GM12892 (cell line): ENCODE data around the gene GPR176.

ENCODE experiments used
- DNase-seq: peaks from one replicate; pipeline ENCODE4 v3.0.0; 2011; ENCODE audit not compliant: insufficient read length
- FAIRE-seq: peaks from 2 replicates; lab custom pipeline; 2011; peaks lifted over from hg19 to GRCh38; lab: Jason Lieb, UNC
- POLR2A ChIP-seq: IDR thresholded peaks from 2 replicates; pipeline ENCODE4 v1.6.1; 2011; ENCODE audit warnings: low read depth, low read length, control low read depth
- POLR2AphosphoS5 ChIP-seq: IDR thresholded peaks from 2 replicates; pipeline ENCODE4 v1.6.1; 2011; ENCODE audit warnings: low read depth, low read length, control low read depth
- TAF1 ChIP-seq: IDR thresholded peaks from 2 replicates; pipeline ENCODE4 v1.6.1; 2011; ENCODE audit warnings: low read depth, mild to moderate bottlenecking, control low read depth, low read length, borderline replicate concordance

The GPR176 gene

DNA sequence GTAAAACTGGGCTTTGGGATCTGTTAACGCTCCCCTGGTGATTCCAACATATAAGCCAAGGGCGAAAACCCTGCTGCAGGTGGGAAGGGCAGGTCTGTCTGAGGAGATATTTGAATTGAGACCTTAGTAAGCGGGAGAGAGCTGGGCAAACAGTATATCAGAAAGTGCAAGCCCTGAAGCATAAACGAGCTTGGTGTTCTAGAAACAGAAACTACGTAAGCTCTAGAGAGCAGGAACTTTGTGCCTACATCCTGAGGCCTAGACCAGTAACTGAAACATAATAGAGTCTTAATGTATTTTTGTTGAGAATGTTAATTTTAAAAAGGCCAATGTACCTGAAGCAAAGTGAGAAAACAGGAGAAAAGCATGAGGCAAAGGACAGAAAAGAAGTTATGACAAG is 74.5 kb downstream of the GPR176 start:
- TF ChIP-seq TAF1 = no peak
- TF ChIP-seq POLR2A = no peak
- TF ChIP-seq POLR2AphosphoS5 = no peak
- no peak for FAIRE-seq
- no peak for DNase-seq

DNA sequence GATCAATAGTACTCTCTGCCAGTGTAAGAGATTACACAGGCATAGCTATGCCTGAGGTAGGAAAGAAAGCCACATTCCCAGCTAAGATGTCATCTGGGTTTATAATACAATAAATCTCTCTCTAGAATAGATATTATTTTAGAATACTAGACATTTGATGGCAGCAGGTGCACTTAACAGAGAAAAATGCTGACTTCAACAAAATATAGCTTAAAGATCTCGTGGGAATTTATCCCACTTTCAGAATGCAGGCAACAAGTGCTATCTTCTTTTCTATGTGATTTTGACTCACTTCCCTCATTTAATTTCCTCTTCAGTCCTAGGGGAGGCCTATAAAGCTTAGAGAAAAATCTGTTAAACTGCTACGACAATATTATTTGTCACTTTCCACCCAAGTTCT is 76.5 kb downstream of the GPR176 start:
- no peak for FAIRE-seq
- DNase-seq = no peak
- TF ChIP-seq POLR2A (no peak), POLR2AphosphoS5 (no peak), TAF1 (no peak)

DNA sequence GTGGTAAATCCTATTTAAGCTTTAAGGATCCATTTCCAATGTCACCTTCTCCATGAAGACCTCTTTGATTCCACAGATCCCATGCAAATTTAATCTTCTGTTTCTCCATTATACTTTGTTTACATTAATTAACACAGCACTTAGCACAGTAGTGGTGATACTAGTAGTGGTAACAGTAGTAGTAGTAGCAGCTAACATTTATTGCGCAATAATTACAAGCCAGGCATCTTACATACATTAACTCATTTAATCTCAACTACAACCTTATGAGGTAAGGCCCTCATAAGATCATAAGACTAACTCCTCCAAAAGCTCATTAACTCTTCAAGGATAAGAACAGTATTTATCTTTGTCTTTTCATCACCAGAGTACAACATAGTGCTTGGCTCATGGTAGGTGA is 82.6 kb downstream of the GPR176 start:
- no peak for DNase-seq
- FAIRE-seq = no peak
- no peak for TF ChIP-seq TAF1
- TF ChIP-seq POLR2A = no peak
- no peak for TF ChIP-seq POLR2AphosphoS5

DNA sequence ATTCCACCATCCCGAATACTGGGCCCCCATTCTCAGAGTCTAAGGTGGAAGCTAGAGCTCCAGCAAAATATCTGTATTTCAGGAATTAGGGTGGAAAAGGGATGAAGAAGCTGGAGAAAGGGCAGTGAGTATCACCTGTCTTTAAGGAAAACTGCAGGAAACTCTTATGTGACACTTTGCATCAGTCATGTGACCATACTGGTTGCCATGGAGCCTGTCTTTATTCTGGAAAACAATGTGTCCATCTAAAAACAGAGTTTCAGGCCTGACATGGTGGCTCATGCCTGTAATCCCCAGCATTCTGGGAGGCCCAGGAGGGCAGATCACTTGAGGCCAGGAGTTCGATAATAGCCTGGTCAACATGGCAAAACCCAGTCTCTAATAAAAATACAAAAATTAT is 84.5 kb downstream of the GPR176 start:
- DNase-seq = no peak
- TF ChIP-seq TAF1 (no peak), POLR2A (no peak), POLR2AphosphoS5 (no peak)
- peak; percentile 42 for FAIRE-seq

DNA sequence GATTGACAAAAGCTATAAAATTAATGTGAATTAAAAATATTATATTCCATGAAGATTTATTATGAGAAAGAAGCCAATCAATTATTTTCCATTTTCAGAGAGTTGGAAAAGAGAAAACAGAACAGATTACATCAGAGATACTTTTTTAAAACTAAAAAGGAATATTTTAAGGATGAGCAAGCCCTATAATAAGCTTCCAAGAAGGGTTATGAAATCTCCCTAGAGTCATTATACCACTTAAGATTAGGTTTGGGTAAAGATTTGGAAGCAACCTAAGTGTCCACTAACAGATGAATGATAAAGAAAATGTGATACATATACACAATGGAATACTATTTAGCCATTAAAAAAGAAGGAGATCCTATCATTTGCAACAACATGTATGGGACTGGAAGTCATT is 85.8 kb downstream of the GPR176 start:
- FAIRE-seq = no peak

DNA sequence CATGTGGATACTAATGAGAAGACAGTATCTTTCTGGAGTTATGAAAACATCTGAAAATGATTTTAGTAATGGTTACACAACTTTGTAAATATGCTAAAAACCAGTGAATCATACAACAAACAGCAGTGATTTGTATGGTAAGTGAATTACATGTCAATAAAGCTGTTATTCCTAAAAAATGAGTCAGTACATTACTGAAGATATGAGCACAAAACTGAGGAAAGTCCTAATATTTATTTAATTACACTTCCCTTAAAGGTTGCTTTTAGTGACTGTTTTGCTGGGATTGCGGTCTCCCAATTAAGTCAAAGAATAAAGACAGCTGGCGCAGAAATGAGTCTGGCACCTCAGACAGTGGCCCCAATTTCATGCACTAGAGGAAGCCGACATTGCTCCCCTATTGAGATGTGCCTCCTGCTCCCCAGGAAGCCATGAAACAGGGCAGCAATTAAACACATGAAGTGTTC is 86.5 kb downstream of the GPR176 start:
- FAIRE-seq (no peak), DNase-seq (no peak)
- TF ChIP-seq POLR2AphosphoS5 (no peak), POLR2A (no peak), TAF1 (no peak)

More for the DNA sequence above, 85.8 kb downstream of the GPR176 start:
- no peak for DNase-seq
- TF ChIP-seq POLR2A (no peak), TAF1 (no peak), POLR2AphosphoS5 (no peak)

DNA sequence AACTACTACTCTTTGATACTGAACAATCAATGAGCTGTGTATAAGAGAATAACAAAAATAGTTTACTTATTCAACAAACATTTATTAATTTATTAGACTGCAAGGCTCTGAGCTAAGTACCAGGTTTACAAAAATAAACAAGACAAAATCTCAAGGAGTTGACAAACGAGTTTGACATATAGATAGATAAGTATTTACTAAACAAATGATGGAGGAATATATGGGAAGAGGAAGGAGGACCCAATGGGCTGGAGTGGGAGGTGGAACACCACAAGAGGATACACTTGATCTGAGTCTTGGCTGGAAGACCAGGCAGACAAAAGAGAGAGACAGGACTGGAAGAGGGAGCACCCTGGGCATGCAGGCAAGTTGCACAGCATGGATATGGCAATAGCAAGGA is 89.9 kb downstream of the GPR176 start:
- no peak for DNase-seq
- TF ChIP-seq POLR2A = no peak
- TF ChIP-seq POLR2AphosphoS5 = no peak
- TF ChIP-seq TAF1 = no peak
- FAIRE-seq = no peak

DNA sequence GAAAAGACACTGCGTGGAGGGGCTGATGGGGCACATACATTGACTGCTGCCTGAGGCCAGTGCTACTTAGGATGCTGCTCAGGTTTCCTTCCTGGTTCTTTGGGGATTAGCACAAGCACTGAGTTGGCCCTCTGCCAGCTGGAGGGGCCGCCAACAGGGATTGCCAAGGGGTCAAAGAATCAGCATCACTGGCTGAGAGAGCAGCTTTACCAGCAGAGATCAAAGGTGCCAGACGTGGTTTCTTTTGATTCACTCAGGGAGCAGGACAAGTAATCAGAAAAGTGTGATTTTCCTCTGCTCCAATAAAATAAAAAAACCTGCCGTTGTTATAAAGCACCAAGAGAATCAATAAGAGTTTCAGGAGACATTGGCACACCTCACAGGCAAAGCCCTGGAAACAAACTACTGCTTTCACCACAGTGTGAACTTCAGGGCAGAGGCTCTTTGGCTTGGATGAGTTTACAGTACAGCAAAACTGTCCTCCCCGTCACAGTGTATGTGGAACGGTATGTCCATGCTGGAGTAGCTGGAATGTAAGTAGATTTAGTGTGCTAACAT is 91.6 kb downstream of the GPR176 start:
- DNase-seq = no peak
- TF ChIP-seq POLR2AphosphoS5 (no peak), POLR2A (no peak), TAF1 (no peak)
- FAIRE-seq = no peak

DNA sequence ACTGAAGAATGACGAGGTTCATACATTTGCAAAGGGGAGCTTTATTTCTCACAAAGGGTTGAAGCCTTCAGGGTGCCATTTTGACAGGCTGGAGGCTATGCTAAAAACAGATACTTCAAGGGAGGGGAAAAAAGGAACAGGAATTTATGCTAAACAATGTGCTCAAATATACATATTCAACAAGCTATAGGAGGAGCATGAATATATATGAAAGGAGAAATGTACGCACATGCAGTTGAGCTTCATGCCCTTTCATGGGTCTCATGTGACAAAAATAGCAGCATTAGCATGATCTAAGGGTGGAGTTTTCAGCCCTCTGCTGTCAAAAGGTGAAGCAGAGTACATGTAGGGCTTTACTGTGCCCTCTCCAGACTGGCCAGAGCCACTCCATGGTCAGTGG is 93.1 kb downstream of the GPR176 start:
- FAIRE-seq = no peak
- no peak for TF ChIP-seq POLR2A
- TF ChIP-seq TAF1 = no peak
- TF ChIP-seq POLR2AphosphoS5 = no peak

DNA sequence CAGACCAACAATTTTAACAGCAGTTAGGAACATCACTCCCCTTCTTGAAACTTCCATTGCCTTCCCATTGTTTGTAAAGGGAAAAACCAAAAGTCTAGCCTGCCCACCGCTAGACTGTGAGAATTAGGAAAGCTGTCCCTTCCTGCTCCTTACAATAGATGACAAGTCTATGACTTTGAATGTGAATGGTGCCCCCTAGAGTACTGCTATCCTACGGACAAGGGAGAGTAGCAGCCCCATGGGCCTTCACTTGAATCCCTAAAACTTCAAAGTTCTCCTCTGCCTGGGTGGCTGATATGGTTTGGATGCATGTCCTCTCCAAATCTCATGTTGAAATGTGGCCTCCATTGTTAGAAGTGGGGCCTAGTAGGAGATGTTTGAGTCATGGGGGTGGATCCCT is 96.4 kb downstream of the GPR176 start:
- FAIRE-seq = no peak
- no peak for TF ChIP-seq POLR2AphosphoS5
- TF ChIP-seq TAF1 = no peak
- TF ChIP-seq POLR2A = no peak
- DNase-seq = no peak

More for the DNA sequence above, 93.1 kb downstream of the GPR176 start:
- DNase-seq = no peak

DNA sequence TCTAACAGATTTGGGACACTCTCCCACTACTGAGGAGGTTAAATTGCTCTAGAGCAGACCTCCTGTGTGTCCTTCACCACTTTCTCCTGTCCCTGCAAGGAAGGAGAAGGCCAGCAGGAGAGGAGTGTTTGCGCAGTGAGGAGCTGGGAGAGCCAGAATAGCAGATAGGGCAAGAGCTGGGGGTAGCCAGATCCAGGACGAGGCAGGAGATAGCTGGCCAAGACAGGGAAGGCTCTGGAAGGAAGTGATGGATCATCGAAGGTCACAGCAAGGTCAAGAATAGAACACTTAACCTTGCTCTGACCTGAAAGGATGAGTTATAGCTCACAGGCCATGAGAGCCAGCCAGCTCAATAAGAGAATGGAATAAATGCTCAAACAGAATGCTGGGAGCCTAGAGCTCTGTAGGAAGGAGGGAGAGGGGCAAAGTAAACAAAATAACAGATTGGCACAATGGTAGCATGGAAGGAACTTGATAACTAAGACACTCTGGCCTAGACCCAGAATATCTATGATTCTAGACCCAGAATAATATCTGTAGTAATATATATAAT is 99.9 kb downstream of the GPR176 start:
- FAIRE-seq = no peak
- no peak for DNase-seq
- no peak for TF ChIP-seq POLR2A
- no peak for TF ChIP-seq POLR2AphosphoS5
- no peak for TF ChIP-seq TAF1

DNA sequence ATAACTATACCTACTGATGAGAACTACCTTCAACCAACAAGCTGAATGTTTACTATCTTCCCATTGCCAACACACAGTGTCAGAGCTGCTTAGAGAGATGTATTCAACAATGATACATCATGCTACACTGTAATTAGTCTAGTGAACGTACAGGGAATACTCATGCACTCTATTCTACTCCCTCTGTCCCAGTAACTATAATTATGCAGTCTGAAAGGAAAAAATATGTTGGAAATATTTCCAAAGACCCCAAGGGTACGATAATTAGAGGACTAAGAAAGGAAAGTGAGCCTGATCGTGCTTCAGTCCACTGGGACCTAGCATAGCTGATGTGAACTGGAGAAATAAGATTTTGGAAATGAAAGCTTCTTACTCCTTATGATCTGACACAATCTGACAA is 100.5 kb downstream of the GPR176 start:
- FAIRE-seq = no peak
- TF ChIP-seq POLR2A (no peak), TAF1 (no peak), POLR2AphosphoS5 (no peak)
- no peak for DNase-seq
